WERI-Rb-1 (cell line): ENCODE measurements around the gene C1orf116.

Experiments
- DNase-seq: peaks from one replicate; pipeline ENCODE4 v3.0.0-alpha.2; 2020
- H3K27ac ChIP-seq: fragments of 250-450 bp; sonication (Bioruptor Pico); 2 replicates; pipeline ENCODE4 v1.5.1; 2020; ENCODE audit warnings: mild to moderate bottlenecking, moderate library complexity
- H3K27me3 ChIP-seq: fragments of 250-450 bp; sonication (Bioruptor Pico); 2 replicates; pipeline ENCODE4 v1.5.1; 2021; ENCODE audit warnings: mild to moderate bottlenecking, low read depth, moderate library complexity; ENCODE audit not compliant: insufficient read depth, severe bottlenecking
- H3K36me3 ChIP-seq: fragments of 250-450 bp; sonication (Bioruptor Pico); 2 replicates; pipeline ENCODE4 v1.5.1; 2020; ENCODE audit warnings: mild to moderate bottlenecking, moderate library complexity
- H3K4me3 ChIP-seq: 2 replicates; pipeline ENCODE4 v1.5.1; 2011; ENCODE audit warnings: low read depth, mild to moderate bottlenecking, control low read depth, low read length
- H3K9me3 ChIP-seq: fragments of 250-450 bp; sonication (Bioruptor Pico); 2 replicates; pipeline ENCODE4 v1.5.1; 2021; ENCODE audit warnings: mild to moderate bottlenecking, moderate library complexity; ENCODE audit not compliant: severe bottlenecking
- TF ChIP-seq, protein P1 (sequence below): IDR thresholded peaks from 2 replicates; pipeline ENCODE4 v1.5.1; 2011; ENCODE audit warnings: low read depth, mild to moderate bottlenecking, control low read depth, inconsistent platforms, low read length

Gene C1orf116

DNA sequence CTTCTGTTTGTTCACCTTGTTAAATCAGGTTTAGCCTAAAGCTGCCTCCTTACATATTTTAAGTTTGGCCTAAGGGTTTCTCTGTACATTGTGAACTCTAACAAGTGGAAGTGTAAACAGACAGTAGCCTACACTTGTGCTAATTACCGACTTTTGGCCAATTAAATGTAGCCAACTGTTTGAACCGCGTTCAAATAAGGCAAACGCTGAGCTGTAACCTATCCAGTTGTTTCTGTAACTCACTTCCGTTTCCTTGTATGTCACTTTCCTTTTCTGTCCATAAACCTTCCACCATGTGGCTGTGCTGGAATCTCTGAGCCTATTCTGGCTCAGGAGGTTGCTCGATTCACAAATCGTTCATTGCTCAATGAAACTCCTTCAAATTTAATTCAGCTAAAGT, 54.3 kb downstream of the C1orf116 start:
- Histone ChIP-seq H3K27me3 (peaks cover 100% of the 10 kb centered on the region), H3K4me3 (no peak overlapping the region)
- TF ChIP-seq, protein P1, sequence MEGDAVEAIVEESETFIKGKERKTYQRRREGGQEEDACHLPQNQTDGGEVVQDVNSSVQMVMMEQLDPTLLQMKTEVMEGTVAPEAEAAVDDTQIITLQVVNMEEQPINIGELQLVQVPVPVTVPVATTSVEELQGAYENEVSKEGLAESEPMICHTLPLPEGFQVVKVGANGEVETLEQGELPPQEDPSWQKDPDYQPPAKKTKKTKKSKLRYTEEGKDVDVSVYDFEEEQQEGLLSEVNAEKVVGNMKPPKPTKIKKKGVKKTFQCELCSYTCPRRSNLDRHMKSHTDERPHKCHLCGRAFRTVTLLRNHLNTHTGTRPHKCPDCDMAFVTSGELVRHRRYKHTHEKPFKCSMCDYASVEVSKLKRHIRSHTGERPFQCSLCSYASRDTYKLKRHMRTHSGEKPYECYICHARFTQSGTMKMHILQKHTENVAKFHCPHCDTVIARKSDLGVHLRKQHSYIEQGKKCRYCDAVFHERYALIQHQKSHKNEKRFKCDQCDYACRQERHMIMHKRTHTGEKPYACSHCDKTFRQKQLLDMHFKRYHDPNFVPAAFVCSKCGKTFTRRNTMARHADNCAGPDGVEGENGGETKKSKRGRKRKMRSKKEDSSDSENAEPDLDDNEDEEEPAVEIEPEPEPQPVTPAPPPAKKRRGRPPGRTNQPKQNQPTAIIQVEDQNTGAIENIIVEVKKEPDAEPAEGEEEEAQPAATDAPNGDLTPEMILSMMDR, result no peak

DNA sequence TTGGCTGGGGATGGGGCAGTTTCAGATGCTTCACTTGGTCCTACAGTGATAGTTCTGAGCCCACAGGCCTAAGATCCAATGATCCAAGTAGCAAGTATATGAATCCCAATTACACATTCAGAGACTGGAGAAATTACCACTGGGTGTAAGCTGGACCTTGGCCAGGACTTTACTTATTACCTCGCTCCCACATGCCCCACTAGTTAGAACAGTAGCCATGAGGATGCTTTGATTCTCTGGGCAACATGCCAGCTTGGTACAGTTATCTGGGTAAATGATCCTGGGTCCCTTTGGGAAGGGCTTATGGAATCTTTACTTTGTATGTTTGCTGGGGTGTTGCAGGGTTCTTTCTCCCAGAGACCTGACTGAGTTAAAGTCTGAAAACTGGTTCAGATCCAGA, 57.2 kb downstream of the C1orf116 start:
- TF ChIP-seq, protein P1, result no peak
- Histone ChIP-seq H3K9me3 (no peaks in the 10 kb centered on the region), H3K36me3 (no peaks in the 10 kb centered on the region), H3K27ac (no peak overlapping the region), H3K27me3 (peaks cover 98% of the 10 kb centered on the region), H3K4me3 (no peak overlapping the region)
- no peak for DNase-seq

More for the DNA sequence above, 54.3 kb downstream of the C1orf116 start:
- no peak for DNase-seq
- Histone ChIP-seq H3K27ac (no peak overlapping the region), H3K9me3 (no peaks in the 10 kb centered on the region), H3K36me3 (no peaks in the 10 kb centered on the region)

DNA sequence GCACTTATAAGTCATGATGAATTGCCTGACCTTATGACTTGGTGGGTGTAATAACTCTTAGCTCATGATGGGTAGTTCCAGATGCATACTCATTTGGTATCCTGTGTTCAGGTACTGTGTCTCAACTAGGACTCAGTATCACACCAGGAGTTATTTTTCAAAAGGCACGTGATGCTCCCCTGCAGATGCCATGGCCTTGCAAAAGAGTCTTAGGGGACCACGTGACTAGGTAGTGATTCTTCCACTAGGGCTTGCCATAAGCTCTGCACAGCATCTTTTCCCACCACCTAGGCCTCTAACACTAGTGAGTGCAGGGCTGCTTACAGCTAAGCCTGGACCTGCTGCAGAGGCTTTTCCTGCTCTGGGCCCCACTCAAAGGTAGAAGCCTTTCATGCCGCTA, 58.4 kb downstream of the C1orf116 start:
- Histone ChIP-seq H3K27me3 (peaks cover 98% of the 10 kb centered on the region), H3K9me3 (no peaks in the 10 kb centered on the region)

DNA sequence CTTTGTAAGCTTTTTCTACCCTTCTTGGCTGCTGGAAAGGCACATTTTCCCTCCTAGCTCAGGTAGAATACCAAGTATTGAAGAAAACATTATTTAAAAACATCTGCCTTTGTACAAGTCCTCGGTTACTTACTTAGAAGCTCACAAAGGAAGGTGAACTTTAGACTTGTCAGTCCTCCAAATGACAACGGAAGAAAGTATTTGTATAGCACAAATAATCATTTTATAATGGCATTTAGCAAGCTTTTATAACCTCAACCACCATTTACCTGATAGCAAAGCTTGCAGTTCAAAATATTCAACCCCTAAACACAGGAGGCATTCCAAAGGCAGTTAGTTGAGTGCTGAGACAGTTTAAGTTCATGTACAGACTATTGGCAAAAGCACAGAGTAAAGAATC, 59.8 kb downstream of the C1orf116 start:
- H3K36me3 ChIP-seq, result no peaks in the 10 kb centered on the region
- no peaks in the 10 kb centered on the region for H3K9me3 ChIP-seq
- H3K27me3 ChIP-seq, result peaks cover 98% of the 10 kb centered on the region
- no peak overlapping the region for H3K4me3 ChIP-seq
- DNase-seq, result no peak
- H3K27ac ChIP-seq, result no peak overlapping the region
- TF ChIP-seq, protein P1, result no peak

More for the DNA sequence above, 58.4 kb downstream of the C1orf116 start:
- TF ChIP-seq, protein P1, result no peak
- no peak overlapping the region for H3K4me3 ChIP-seq
- no peak overlapping the region for H3K27ac ChIP-seq
- H3K36me3 ChIP-seq, result no peaks in the 10 kb centered on the region
- DNase-seq, result no peak

DNA sequence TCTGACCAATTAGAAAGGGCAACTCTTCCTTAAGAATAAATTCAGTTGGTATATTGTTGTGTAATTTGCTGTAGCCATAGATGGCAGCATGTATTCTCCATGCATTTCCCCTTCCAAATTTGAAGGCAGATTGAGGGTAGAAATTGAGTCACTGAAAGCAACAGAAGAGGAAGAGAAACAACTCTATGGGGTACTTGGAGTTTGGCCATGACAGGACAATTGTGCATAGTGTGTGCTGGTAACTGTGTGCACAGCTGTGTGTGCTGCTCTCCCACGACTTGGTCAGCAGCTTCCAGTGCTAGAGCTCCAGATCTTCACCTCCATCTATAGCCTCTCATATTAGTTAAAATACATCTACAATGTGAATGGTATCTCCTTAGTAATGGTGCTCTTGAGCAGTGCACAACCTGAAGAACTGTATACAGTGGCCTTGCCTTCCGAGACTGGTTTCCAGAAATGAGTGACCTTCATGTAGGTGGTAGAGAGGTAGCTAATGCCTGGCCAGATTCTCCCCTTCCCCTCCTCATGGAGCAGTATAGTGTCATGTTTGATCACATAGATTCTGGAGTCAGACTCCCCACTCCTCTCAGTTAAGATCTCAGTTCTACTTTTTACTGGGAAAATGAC, 61.4 kb downstream of the C1orf116 start:
- Histone ChIP-seq H3K27ac (no peak overlapping the region), H3K36me3 (no peaks in the 10 kb centered on the region), H3K9me3 (no peaks in the 10 kb centered on the region), H3K27me3 (peaks cover 98% of the 10 kb centered on the region), H3K4me3 (no peak overlapping the region)
- DNase-seq, result no peak
- TF ChIP-seq, protein P1, result no peak

DNA sequence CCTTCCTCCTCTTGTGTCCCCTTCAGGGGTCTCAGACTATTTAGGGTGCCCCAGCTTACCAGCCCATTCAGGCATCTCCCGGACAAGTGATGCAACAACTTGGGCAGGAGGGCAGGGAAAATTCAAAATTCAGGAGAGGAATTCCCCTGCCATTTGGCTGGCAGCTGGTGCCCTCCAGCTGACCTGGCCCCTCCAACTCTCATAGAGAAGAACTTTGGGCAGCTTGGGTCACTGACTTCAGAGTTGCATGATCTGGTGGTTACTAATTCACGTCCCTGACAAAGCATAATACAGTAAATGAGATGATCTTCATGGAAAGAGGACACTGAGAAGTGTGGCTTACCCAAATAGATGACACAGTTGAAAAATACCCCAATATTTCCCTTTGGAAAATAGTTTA, 62.1 kb downstream of the C1orf116 start, which contains the start of gene FCAMR:
Gene FCAMR, minus strand, starts transcription at position 15 of the 400 bp plus-strand sequence. CDS start 335 bp downstream, outside the sequence.
- TF ChIP-seq, protein P1, result no peak

More for the DNA sequence above, 62.1 kb downstream of the C1orf116 start, which contains the start of gene FCAMR:
- Histone ChIP-seq H3K4me3 (no peak within 1 kb of the TSS), H3K9me3 (no peaks in the 10 kb centered on the region), H3K36me3 (no peaks in the 10 kb centered on the region), H3K27ac (no peak within 1 kb of the TSS), H3K27me3 (peaks cover 98% of the 10 kb centered on the region)
- no peak for DNase-seq
